Measurements from ENCODE around the gene CERS2. TPM values are rescaled to one million over a fixed set of nuclear protein-coding genes. Genes with fewer than 3 reads are reported as not detected.

Gene CERS2
- total RNA-seq, 1 donor from 2014 or later = 223 TPM

DNA sequence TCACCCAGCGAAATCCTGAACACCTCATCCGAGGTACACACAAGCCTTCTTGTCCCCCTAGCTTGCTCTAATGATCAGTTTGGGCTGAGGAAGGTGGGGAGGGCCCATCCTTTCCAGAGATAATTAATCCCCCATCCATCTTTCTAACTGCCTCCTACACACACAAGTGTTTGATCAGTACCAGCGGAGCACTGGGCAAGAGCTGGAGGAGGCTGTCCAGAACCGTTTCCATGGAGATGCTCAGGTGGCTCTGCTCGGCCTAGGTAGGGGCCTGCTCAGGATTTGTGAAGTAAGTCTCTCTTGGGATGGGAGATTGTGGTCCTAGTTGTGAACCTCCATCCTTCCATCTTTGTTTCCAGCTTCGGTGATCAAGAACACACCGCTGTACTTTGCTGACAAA lies 13.3 kb upstream of the CERS2 start:
- no peak overlapping the region for H3K27ac Mint-ChIP-seq (ENCODE audit: unreplicated experiment)
- H3K4me3 Mint-ChIP-seq (ENCODE audit: unreplicated experiment) = no peak overlapping the region
- no peaks in the 10 kb centered on the region for H3K36me3 Mint-ChIP-seq (ENCODE audit: low read depth)
- TF ChIP-seq, protein P1, sequence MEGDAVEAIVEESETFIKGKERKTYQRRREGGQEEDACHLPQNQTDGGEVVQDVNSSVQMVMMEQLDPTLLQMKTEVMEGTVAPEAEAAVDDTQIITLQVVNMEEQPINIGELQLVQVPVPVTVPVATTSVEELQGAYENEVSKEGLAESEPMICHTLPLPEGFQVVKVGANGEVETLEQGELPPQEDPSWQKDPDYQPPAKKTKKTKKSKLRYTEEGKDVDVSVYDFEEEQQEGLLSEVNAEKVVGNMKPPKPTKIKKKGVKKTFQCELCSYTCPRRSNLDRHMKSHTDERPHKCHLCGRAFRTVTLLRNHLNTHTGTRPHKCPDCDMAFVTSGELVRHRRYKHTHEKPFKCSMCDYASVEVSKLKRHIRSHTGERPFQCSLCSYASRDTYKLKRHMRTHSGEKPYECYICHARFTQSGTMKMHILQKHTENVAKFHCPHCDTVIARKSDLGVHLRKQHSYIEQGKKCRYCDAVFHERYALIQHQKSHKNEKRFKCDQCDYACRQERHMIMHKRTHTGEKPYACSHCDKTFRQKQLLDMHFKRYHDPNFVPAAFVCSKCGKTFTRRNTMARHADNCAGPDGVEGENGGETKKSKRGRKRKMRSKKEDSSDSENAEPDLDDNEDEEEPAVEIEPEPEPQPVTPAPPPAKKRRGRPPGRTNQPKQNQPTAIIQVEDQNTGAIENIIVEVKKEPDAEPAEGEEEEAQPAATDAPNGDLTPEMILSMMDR (IDR thresholded peaks at IDR 0.05) = no peak
- DNase-seq (ENCODE audit: low spot score) = no peak
- no peaks in the 10 kb centered on the region for H3K27me3 Mint-ChIP-seq (ENCODE audit: low read depth)
- H3K9me3 Mint-ChIP-seq (ENCODE audit: low read depth) = no peaks in the 10 kb centered on the region
- H3K4me1 Mint-ChIP-seq (ENCODE audit: low read depth) = no peaks in the 10 kb centered on the region

GRCh38 chr1:150985179-150985825 lies 10.7 kb upstream of the CERS2 start:
- H3K27me3 Mint-ChIP-seq (ENCODE audit: low read depth) = no peaks in the 10 kb centered on the region
- H3K36me3 Mint-ChIP-seq (ENCODE audit: low read depth) = no peaks in the 10 kb centered on the region
- TF ChIP-seq, protein P1 (IDR thresholded peaks at IDR 0.05) = no peak
- no peaks in the 10 kb centered on the region for H3K9me3 Mint-ChIP-seq (ENCODE audit: low read depth)
- no peak for DNase-seq (ENCODE audit: low spot score)
- H3K4me1 Mint-ChIP-seq (ENCODE audit: low read depth) = peaks cover 7% of the 10 kb centered on the region
- no peak overlapping the region for H3K4me3 Mint-ChIP-seq (ENCODE audit: unreplicated experiment)
- no peak overlapping the region for H3K27ac Mint-ChIP-seq (ENCODE audit: unreplicated experiment)

DNA sequence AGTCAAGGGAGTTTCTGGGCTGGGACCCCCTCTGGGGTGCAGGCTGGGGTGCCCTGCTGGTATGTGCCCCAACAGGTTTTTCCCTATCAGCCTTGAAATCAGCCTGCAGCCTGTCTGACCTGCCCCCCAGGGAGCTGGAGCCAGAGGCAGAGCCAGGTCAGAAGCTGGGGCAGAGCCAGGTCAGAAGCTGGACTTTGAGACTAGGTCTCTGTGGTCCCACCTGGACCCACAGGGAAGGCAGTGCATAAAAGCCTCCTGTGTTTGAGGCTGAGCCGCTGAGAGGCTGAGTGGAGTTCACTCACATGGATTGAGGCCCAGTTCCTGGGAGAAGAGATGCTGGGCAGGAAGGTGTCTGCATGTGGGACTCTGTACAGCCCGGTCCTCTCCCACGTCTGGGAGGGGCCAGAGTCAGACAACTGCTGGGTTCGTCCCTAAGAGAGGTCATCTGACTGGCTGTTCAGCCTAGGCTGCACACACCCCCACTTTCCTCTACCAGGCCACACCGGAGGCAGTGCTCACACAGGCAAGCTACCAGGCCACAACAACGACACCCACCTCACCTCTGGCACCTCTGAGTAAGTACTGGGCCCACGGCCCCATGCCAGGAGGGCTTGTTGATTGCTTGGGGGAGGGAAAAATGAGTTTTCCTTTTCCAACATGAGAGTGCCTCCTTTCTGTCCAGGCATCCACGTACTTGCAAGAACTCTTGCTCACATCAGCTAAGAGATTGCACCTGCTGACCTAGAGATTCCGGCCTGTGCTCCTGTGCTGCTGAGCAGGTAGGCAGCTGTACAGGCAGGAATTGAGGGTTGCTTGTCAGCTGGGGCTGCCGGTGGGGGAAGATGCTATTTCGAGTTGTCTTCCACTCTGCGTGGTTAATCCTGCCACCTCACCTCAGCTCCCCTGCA lies 7.4 kb upstream of the CERS2 start, which contains the start of gene ANXA9:
Gene ANXA9, plus strand, starts transcription at position 488 of the 908 bp plus-strand sequence. CDS start 814 bp downstream, outside the sequence.
- Mint-ChIP-seq H3K27ac (ENCODE audit: unreplicated experiment) (no peak within 1 kb of the TSS), H3K9me3 (ENCODE audit: low read depth) (no peaks in the 10 kb centered on the region), H3K4me1 (ENCODE audit: low read depth) (peaks cover 23% of the 10 kb centered on the region), H3K27me3 (ENCODE audit: low read depth) (no peaks in the 10 kb centered on the region), H3K4me3 (ENCODE audit: unreplicated experiment) (no peak within 1 kb of the TSS), H3K36me3 (ENCODE audit: low read depth) (no peaks in the 10 kb centered on the region)
- TF ChIP-seq, protein P1 (IDR thresholded peaks at IDR 0.05) = no peak
- DNase-seq (ENCODE audit: low spot score) = no peak

DNA sequence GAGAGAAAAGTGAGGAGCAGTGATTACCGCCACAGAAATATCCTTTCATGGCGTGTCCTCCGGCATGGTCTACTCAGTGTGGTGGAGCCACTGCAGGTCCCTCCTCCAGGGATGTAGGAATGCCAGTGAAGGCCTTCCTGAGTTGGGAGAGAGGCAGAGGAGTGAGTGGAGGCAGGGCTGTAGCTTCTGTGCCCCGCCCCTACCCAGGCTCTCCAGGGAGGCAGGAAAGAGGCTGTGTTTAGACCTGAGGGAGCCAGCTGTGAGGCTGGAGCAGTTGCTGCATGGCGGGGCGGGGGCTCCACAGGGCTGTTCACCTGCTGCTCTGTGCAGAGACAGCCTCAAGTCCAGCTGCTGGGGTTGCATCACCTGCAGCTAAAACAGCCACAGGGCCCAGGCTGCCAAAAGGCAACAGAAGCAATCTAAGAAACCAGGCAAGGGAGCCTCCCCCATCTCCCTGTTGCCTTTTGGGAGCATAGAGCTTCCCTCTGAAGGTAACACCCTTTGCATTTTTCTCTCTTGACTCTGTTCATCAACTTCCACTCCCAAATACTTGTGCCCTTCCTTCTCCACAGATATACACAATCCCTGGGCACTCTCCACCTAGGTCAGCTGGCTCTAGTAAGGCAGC lies 6.7 kb upstream of the CERS2 start:
- no peak overlapping the region for H3K4me3 Mint-ChIP-seq (ENCODE audit: unreplicated experiment)
- H3K4me1 Mint-ChIP-seq (ENCODE audit: low read depth) = peaks cover 31% of the 10 kb centered on the region
- TF ChIP-seq, protein P1 (IDR thresholded peaks at IDR 0.05) = no peak
- no peaks in the 10 kb centered on the region for H3K36me3 Mint-ChIP-seq (ENCODE audit: low read depth)
- DNase-seq (ENCODE audit: low spot score) = no peak
- no peaks in the 10 kb centered on the region for H3K27me3 Mint-ChIP-seq (ENCODE audit: low read depth)
- no peak overlapping the region for H3K27ac Mint-ChIP-seq (ENCODE audit: unreplicated experiment)
- no peaks in the 10 kb centered on the region for H3K9me3 Mint-ChIP-seq (ENCODE audit: low read depth)
